IMR-90 (cell line): Measurements from ENCODE around the gene MRTFA. TPM values are rescaled to one million over a fixed set of nuclear protein-coding genes. Genes with fewer than 3 reads are reported as not detected.

Experiments
- ATAC-seq: fragments of 200-7000 bp; cut with Tn5 transposase; 2 replicates; pipeline ENCODE4 v1.9.1; 2020; ENCODE audit warnings: low read depth, mild to moderate bottlenecking, moderate library complexity
- BruUV-seq: library from RNA; stranded (reverse); fragments of 400-500 nt; replicated peaks from 2 replicates; lab custom pipeline; 2021; lab: Mats Ljungman, UMichigan
- CTCF ChIA-PET: fragments of 300-600 bp; formaldehyde crosslinking; extraction: SDS; loops from one replicate; lab custom pipeline; 2021; ENCODE audit warnings: antibody characterized with exemption; lab: Yijun Ruan, JAX
- POLR2A ChIA-PET: fragments of 300-600 bp; sonication (Branson Sonifier 250); formaldehyde crosslinking; loops from one replicate; lab custom pipeline; 2022; ENCODE audit warnings: antibody characterized with exemption; ENCODE audit not compliant: unreplicated experiment; lab: Charles Lee
- DNase-seq: peaks from one replicate; pipeline ENCODE4 v3.0.0; 2013
- H2AFZ ChIP-seq: replicated peaks from 2 replicates; pipeline ENCODE3; 2013; ENCODE audit warnings: low read length, mild to moderate bottlenecking; ENCODE audit not compliant: poor library complexity
- H2AK5ac ChIP-seq: 2 replicates; pipeline ENCODE4 v1.6.1; 2013; ENCODE audit warnings: low read depth, low read length, inconsistent platforms
- H2AK9ac ChIP-seq: replicated peaks from 2 replicates; pipeline ENCODE3; 2013; ENCODE audit warnings: mild to moderate bottlenecking, low read depth, low read length, moderate library complexity; ENCODE audit not compliant: poor library complexity
- H2BK120ac ChIP-seq: 2 replicates; pipeline ENCODE4 v1.6.1; 2013; ENCODE audit warnings: low read depth, low read length, inconsistent platforms
- H2BK15ac ChIP-seq: 3 replicates; pipeline ENCODE4 v1.6.1; 2013; ENCODE audit warnings: low read depth, low read length, inconsistent platforms
- H2BK20ac ChIP-seq: 2 replicates; pipeline ENCODE4 v1.6.1; 2013; ENCODE audit warnings: low read depth, mild to moderate bottlenecking, inconsistent platforms, low read length, moderate library complexity
- H2BK5ac ChIP-seq: 2 replicates; pipeline ENCODE4 v1.6.1; 2013; ENCODE audit warnings: mild to moderate bottlenecking, low read depth, low read length, inconsistent platforms; ENCODE audit not compliant: poor library complexity, severe bottlenecking
- H3K14ac ChIP-seq: replicated peaks from 2 replicates; pipeline ENCODE4 v1.6.1; 2013; ENCODE audit warnings: low read depth, low read length, inconsistent platforms
- H3K18ac ChIP-seq: 2 replicates; pipeline ENCODE4 v1.6.1; 2013; ENCODE audit warnings: low read depth, low read length, control low read depth
- H3K23ac ChIP-seq: 2 replicates; pipeline ENCODE4 v1.6.1; 2013; ENCODE audit warnings: low read depth, low read length, inconsistent platforms
- H3K27ac ChIP-seq: 2 replicates; pipeline ENCODE4 v1.5.1; 2013; ENCODE audit warnings: mild to moderate bottlenecking, control low read depth, low read length; ENCODE audit not compliant: insufficient read depth
- H3K27me3 ChIP-seq: 2 replicates; pipeline ENCODE4 v1.6.1; 2013; ENCODE audit warnings: low read length; ENCODE audit not compliant: control insufficient read depth, insufficient read depth
- H3K36me3 ChIP-seq: 2 replicates; pipeline ENCODE4 v1.6.1; 2013; ENCODE audit warnings: low read length, mixed read lengths; ENCODE audit not compliant: control insufficient read depth, insufficient read depth
- H3K4ac ChIP-seq: 2 replicates; pipeline ENCODE4 v1.6.1; 2013; ENCODE audit warnings: low read depth, low read length, inconsistent platforms
- H3K4me1 ChIP-seq: 2 replicates; pipeline ENCODE4 v1.6.1; 2013; ENCODE audit warnings: low read length, mixed read lengths; ENCODE audit not compliant: control insufficient read depth, insufficient read depth
- H3K4me2 ChIP-seq: 2 replicates; pipeline ENCODE4 v1.6.1; 2013; ENCODE audit warnings: low read depth, mild to moderate bottlenecking, control low read depth, low read length, moderate library complexity
- H3K4me3 ChIP-seq: 2 replicates; pipeline ENCODE4 v1.5.1; 2013; ENCODE audit warnings: low read depth, mild to moderate bottlenecking, control low read depth, low read length, moderate library complexity; ENCODE audit not compliant: insufficient read depth
- H3K56ac ChIP-seq: 2 replicates; pipeline ENCODE4 v1.6.1; 2013; ENCODE audit warnings: low read length, inconsistent platforms; ENCODE audit not compliant: insufficient read depth; ENCODE audit errors: extremely low read depth
- H3K79me1 ChIP-seq, 2 experiments: 2 replicates each; pipeline ENCODE4 v1.6.1; 2013; ENCODE audit warnings: low read length in 2 of 2, inconsistent platforms in 1 of 2, low read depth in 1 of 2
- H3K9ac ChIP-seq: 2 replicates; pipeline ENCODE4 v1.6.1; 2013; ENCODE audit warnings: low read depth, low read length, control low read depth
- H3K9me1 ChIP-seq: 2 replicates; pipeline ENCODE4 v1.6.1; 2013; ENCODE audit warnings: low read length, inconsistent platforms; ENCODE audit not compliant: insufficient read depth
- H3K9me3 ChIP-seq: 2 replicates; pipeline ENCODE4 v1.6.1; 2013; ENCODE audit warnings: low read length; ENCODE audit not compliant: control insufficient read depth, insufficient read depth
- H4K20me1 ChIP-seq: 2 replicates; pipeline ENCODE4 v1.6.1; 2013; ENCODE audit warnings: low read length, inconsistent platforms; ENCODE audit not compliant: insufficient read depth
- H4K5ac ChIP-seq: 2 replicates; pipeline ENCODE4 v1.6.1; 2013; ENCODE audit warnings: mild to moderate bottlenecking, low read depth, low read length, control low read depth
- H4K8ac ChIP-seq, 2 experiments: 2 replicates each; pipeline ENCODE4 v1.6.1; 2013; ENCODE audit warnings: low read depth in 2 of 2, low read length in 2 of 2, control low read depth in 1 of 2, inconsistent platforms in 1 of 2
- H4K91ac ChIP-seq: 2 replicates; pipeline ENCODE4 v1.6.1; 2013; ENCODE audit warnings: low read depth, low read length, inconsistent platforms; ENCODE audit not compliant: insufficient read depth
- FOS ChIP-seq: fragments of 150-350 bp; IDR thresholded peaks from 2 replicates; pipeline ENCODE4 v1.6.1; 2016; ENCODE audit warnings: low read depth, low read length
- MAZ ChIP-seq: IDR thresholded peaks from 2 replicates; pipeline ENCODE4 v1.6.1; 2012; ENCODE audit warnings: low read depth, mild to moderate bottlenecking, low read length, improper control_type of control experiment, moderate library complexity, borderline replicate concordance
- RAD21 ChIP-seq: IDR thresholded peaks from 2 replicates; pipeline ENCODE4 v1.6.1; 2012; ENCODE audit warnings: low read length, improper control_type of control experiment
- RFX5 ChIP-seq: IDR thresholded peaks from 2 replicates; pipeline ENCODE4 v1.8.0; 2012; ENCODE audit warnings: low read depth, mild to moderate bottlenecking, low read length, moderate library complexity
- WGBS, 2 experiments: methylation state at CpG; one replicate each; pipeline versions ENCODE4 v1.1.5 to v1.1.7; 2013; ENCODE audit warnings: missing lambda C conversion rate in 2 of 2; ENCODE audit not compliant: insufficient read length in 1 of 2; ENCODE audit errors: extremely low coverage in 2 of 2; 5-methylcytosine and 5-hydroxymethylcytosine counted together
- dilution Hi-C: fragments of 300-500 bp; cut with HindIII; formaldehyde crosslinking; loops from one replicate; pipeline ENCODE4 v1.14.3; 2018; ENCODE audit warnings: low sequenced_read_pairs; ENCODE audit not compliant: unreplicated experiment
- in situ Hi-C: fragments of 300-500 bp; cut with MboI; formaldehyde crosslinking; loops from 3 replicates; pipeline ENCODE4 v1.14.3; 2019; ENCODE audit warnings: low sequenced_read_pairs, inconsistent platforms, mixed read lengths
- intact Hi-C: fragments of 100-400 bp; cut with micrococcal nuclease; formaldehyde crosslinking; loops from 2 replicates; pipeline ENCODE4 v1.10.0; 2022
- polyA plus RNA-seq, 3 experiments: library from polyadenylated mRNA; depleted of rRNA; stranded (reverse); fragments of >200 nt; gene quantifications; 2 replicates each; pipeline ENCODE4 v1.2.3, GENCODE V29; 2012; ENCODE audit warnings: low replicate concordance in 1 of 3
- total RNA-seq: library from RNA; depleted of rRNA; stranded (reverse); fragments of >200 nt; gene quantifications from 2 replicates; pipeline ENCODE4 v1.2.3, GENCODE V29; 2012

MRTFA gene
- total and polyA plus RNA-seq, 2 of the 4 experiments (the other 2 are of a cell fraction): 12.5 to 17.2 TPM

DNA sequence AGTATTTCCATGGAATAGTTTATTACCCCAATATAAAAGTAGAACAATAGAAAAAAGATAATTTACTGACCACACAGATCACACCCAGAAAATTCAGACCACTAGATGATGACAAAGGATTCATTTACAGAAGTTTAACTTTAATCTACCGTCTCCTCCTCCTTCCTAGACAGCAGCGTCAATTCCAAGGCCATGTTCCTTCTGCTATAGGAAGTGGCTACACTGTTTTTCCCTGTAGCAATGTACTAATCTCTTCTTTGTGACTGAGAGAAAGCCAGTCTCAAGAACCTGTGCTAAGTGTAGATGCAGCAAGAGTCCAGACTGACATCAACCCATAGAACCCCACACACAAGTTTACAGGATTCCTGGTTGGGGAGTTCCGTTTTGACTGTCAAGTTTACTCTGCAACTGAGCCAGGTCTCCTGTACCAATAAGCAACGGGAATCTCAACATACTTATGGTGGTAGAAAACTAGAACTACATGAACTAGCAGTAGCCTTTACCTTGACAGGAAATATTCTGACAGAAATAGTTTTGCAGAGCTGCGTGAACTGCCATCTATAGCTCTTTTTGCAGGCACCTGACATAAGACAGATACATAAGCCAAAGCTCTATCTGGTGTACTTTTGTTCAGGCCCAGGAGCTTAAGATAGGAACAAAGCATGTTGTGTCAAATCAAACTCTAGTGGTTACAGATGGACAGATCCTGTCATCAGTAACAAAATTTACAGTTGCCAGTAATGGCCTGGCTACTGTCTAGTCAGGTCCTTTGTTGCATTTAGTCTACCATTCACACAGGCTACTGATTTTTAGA, 42.9 kb downstream of the MRTFA start:
- Histone ChIP-seq H3K9ac (no peak overlapping the region), H3K27me3 (no peaks in the 10 kb centered on the region), H4K8ac (no peak overlapping the region), H3K4ac (no peak overlapping the region), H3K4me3 (no peak overlapping the region), H4K5ac (no peak overlapping the region), H3K56ac (no peak overlapping the region), H3K9me3 (no peaks in the 10 kb centered on the region), H2BK120ac (no peak overlapping the region), H3K79me1 (peaks cover 29 to 85% of the 10 kb centered on the region in 2 experiments), H2AK9ac (no peak overlapping the region), H4K20me1 (peaks cover 76% of the 10 kb centered on the region), H3K14ac (0 out of 2 replicates have a peak overlapping the region, but pooled peaks have one; percentile 19), H2BK20ac (no peak overlapping the region), H2AK5ac (peak overlapping the region; percentile 13; the same call in 1 of the 2 replicates), H3K9me1 (peaks cover 16% of the 10 kb centered on the region), H3K36me3 (no peaks in the 10 kb centered on the region; the same call in 1 of the 2 replicates), H3K23ac (peak overlapping the region; percentile 23), H2BK5ac (no peak overlapping the region), H3K4me1 (peaks cover 7% of the 10 kb centered on the region), H2BK15ac (no peak overlapping the region), H2AFZ (no peak overlapping the region), H3K27ac (no peak overlapping the region), H3K4me2 (no peak overlapping the region), H4K91ac (no peak overlapping the region), H3K18ac (no peak overlapping the region)
- DNase-seq: no peak
- ChIA-PET CTCF (no interaction called here), POLR2A (no interaction called here)
- intact Hi-C loops (no loop called here), dilution Hi-C loops (no loop called here), in situ Hi-C loops (no loop called here)
- BruUV-seq: no TSS peak
- WGBS, 2 experiments: no CpG with 5 or more reads among the region's 5 CpGs
- ATAC-seq: no peak
- TF ChIP-seq MAZ (no peak), RFX5 (no peak), FOS (no peak), RAD21 (no peak)
